Fibroblast of pulmonary artery (primary cell): ENCODE results near the gene SUFU.

ENCODE experiments used
- DNase-seq: peaks from one replicate; pipeline ENCODE4 v3.0.0-alpha.2; 2010; ENCODE audit warnings: low read depth
- H3K4me3 ChIP-seq: replicated peaks from 2 replicates; pipeline ENCODE4 v1.5.1; 2011; ENCODE audit warnings: low read depth, mild to moderate bottlenecking, control low read depth, low read length, moderate library complexity
- TF ChIP-seq, protein P1 (sequence below): IDR thresholded peaks from 2 replicates; pipeline ENCODE4 v1.5.1; 2011; ENCODE audit warnings: mild to moderate bottlenecking, control low read depth, low read length, inconsistent platforms; ENCODE audit errors: missing control alignments

Gene SUFU

DNA sequence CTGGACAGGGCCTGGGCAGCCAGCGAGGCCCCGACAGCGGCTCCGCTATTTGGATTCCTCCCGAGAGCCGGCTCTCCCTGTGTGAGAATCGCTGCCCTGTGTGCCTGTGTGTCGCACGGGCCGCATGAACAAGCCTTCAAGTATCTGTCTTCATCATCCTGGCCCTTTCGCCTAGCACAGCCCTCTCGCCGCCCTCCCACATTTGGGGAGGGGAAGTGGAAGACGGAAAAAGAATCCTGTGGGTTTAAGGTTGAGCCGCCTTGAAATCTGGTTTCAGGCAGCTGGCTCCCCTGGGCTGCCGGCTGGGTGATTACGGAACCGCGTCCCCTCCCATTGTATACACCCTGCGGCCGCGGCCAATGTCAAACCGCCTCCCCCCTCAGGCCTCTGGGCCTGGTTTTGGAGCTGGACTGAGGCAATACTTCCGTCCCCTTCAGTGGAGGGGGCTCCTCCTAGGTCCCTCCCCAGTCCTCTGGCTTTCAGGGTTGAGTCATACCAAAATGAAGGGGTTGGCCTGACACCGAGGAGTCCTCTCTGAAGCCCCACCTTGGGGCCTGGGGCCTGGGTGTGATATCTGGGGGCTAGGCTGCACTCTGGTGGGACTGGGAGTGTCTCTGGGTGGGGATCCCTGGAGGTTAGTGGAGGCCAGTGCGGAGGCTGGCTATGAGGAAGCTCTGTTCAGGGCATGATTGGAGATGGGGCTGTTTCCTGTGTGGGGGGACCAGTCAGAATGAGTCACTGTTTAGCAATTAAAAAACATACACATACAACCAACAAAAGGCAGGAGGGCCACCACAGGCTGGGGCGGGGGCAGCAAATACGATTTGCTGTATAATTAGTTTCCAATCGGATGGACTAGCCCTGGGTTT is 142.2 kb downstream of the SUFU start:
- TF ChIP-seq, protein P1, sequence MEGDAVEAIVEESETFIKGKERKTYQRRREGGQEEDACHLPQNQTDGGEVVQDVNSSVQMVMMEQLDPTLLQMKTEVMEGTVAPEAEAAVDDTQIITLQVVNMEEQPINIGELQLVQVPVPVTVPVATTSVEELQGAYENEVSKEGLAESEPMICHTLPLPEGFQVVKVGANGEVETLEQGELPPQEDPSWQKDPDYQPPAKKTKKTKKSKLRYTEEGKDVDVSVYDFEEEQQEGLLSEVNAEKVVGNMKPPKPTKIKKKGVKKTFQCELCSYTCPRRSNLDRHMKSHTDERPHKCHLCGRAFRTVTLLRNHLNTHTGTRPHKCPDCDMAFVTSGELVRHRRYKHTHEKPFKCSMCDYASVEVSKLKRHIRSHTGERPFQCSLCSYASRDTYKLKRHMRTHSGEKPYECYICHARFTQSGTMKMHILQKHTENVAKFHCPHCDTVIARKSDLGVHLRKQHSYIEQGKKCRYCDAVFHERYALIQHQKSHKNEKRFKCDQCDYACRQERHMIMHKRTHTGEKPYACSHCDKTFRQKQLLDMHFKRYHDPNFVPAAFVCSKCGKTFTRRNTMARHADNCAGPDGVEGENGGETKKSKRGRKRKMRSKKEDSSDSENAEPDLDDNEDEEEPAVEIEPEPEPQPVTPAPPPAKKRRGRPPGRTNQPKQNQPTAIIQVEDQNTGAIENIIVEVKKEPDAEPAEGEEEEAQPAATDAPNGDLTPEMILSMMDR: no peak
- peak; percentile 95 for DNase-seq
- H3K4me3 ChIP-seq: peak overlapping the region; percentile 100

DNA sequence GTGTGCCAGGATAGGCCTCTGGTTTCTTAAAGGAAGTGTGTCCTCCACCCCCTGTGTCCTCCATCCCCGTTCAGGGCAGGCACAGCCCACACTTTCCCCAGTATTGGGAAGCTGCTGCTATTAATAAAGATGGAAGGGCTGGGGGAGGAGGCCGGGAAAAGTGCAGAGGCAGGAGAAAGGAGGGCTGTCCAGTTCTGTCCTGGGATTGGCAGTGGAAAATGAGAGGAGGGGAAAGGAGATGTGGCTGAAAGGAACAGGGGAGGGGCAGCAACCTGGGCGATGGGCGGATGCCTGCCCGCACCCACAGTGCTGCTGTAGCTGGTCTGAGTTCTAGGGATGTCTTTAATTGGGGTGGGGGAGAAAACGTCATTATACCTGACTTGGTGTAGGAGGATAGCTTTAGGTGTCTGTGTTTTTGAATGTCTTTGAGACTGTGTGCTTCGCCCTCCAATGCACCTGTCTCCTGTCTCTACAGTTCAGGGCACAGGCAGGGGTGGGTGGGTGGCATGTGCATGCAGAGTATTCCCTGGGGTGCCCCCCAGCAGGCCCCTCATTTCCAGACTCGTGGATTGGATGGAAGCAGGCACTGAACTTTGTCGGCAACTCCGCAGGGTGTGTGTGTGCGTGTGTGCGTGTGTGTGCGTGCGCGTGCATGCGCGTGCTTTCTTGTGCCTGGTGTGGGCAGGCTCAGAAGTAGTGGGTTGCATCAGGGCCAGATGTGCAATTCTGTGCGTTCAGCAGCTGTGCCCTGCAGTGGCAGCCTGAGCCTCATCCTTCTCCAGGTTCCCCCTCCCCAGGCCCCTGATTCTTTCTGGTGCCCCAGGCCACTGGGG is 143.1 kb downstream of the SUFU start:
- peak overlapping the region; percentile 100 for H3K4me3 ChIP-seq
- peak; percentile 59 for DNase-seq
- TF ChIP-seq, protein P1: no peak

DNA sequence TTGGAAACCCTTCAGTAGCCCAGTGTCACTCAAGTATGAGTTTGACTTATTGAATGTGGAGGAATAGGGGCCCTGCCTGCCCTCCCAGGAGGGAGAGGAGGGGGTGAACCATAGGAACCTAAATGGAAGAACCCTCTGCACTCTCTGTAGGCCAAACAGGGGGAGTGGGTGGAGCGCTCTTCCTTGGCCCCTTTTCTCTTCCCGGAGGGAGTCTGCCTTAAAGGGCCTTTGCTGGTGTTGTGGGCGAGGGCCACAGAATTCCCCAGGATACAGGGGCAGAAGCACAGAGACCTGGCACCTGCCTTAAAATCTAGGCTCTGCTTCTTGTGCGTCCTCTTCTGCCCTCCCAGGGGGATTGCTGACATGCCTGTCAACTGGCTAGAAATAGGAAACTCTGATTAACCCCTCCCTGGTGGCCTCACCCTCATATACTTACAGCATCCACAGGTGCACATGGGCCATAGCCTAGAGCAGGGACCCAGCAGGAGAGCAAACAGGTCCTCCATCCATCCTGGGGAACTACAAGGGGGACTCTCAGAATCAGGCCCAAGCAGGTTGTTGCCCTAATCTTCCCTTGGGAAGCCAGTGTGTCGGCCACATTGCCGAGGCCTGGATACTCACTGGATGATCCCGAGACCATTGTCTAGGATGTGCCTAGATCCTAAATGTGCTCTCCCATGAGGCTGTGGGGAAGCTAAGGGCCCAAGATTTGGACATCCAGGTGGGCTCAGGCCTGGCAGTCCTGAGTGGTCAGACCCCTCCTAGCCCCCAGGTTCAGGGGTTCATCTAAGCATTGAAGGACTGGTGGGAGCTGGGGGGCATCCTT is 143.9 kb downstream of the SUFU start:
- no peak for DNase-seq
- peak overlapping the region; percentile 100 for H3K4me3 ChIP-seq
- TF ChIP-seq, protein P1: no peak

DNA sequence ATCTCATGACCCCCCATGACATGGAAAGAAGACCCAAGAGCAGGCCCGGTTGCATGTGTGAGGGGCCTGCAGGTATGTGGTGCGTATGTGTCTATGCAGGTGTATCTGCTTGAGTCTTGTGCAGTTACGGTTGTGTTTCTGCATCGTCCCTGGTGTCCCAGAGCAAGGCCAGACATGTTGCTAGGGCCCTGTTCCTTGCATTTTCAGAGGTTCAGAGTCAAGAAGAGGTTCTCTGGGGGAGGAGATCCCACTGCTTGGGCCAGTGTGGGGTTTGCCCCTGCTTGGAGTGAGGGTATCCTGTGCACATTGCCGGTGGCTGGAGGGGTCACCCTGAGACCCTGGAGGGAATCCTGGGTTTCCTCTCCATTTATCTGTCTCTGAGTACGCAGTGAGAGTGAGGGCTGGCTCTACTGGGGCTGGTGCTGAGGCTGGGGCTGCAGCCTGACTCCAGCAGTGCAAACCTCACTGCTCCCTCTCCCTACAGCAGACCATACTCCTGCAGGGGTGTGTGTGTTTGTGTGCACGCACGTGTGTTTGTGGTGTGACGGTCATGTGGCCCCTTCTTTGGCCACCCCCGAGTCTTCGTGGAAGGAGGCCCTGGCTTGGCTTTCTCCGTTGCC is 144.6 kb downstream of the SUFU start:
- TF ChIP-seq, protein P1: no peak
- H3K4me3 ChIP-seq: peak overlapping the region; percentile 100
- no peak for DNase-seq

DNA sequence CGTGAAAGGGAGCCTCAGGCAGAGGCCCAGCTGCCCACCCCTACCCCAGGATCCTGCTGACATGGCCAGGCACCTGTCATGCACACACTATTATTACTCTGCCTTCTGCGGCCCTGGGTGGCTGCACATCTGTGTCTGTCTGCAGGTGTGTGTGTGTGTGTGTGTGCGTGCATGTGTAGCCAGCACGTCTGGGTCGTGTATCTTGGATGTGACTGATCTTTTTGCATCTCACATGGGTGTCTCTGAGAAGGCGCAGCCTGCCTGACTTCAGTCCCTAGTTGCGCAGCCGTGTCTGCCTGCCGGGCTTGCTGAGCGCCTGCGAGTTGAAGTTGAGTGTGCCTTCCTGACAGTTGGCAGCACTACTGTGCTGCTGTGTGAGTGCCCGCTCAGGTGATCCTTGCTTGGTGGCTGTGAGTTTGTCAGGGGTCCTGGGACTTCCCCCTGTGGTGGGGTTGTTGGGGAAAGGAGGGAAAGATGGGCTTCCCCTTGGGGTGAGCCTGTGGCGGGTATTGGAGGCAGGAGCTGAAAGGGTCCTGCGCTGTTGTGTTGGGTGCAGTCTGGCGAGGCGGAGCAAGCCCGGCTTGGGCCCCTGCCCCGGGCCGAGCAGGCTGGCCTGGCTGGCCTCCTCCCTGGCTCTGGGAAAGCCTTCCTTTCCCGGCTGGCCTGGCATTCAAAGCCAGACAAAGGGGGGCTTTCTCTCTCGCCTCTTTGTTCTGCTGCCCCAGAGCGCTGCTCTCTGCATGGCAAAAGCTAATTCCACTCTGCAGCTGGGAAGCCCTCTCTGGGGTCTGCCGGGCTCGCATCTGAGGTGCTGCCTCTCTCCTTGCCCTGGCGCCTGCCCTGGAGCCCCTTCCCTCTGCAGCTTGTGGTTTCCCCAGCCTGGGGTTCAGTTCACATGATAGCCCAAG is 145.4 kb downstream of the SUFU start:
- DNase-seq: no peak
- TF ChIP-seq, protein P1: no peak
- H3K4me3 ChIP-seq: peak overlapping the region; percentile 100
